Hepatocyte (in vitro differentiated cells): ENCODE measurements around the gene ZMIZ1.

Source experiments
- EZH2 ChIP-seq: fragments of 200-600 bp; sonication (generic); IDR thresholded peaks from 2 replicates; pipeline ENCODE4 v1.6.1; 2016; ENCODE audit warnings: antibody characterized with exemption, mild to moderate bottlenecking, borderline replicate concordance
- TF ChIP-seq, protein P1 (sequence below): fragments of 200-600 bp; sonication (generic); IDR thresholded peaks from 2 replicates; pipeline ENCODE4 v1.5.1; 2016; ENCODE audit warnings: antibody characterized with exemption, mild to moderate bottlenecking; ENCODE audit not compliant: poor library complexity

DNA sequence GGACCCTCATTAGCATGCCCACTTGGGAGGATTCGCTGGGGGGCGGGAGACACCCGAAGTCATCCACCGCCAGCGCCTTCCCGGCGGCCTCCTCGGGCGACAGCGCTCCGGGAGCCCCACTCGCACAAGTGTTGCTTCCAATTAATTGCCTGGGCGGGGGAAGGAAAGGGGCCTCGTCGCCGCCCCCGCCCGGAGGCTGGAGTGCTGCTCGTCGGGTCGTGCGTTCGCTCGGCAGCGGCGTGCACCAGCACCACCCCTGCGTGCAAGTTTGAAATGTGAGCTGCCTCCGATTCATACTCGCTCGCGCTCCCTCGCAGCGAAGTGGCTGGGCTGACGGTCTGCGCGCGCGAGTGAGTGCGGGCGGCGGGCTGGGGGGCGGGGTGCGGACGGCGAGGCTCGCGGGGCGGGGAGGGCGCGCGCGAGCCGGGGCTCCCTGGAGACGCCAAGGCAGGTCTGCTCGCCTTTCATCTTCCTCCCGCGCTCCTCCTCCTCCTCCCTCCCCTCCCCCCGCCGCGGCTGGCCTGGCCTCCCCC is 173.9 kb downstream of the ZMIZ1 start:
- TF ChIP-seq, protein P1, sequence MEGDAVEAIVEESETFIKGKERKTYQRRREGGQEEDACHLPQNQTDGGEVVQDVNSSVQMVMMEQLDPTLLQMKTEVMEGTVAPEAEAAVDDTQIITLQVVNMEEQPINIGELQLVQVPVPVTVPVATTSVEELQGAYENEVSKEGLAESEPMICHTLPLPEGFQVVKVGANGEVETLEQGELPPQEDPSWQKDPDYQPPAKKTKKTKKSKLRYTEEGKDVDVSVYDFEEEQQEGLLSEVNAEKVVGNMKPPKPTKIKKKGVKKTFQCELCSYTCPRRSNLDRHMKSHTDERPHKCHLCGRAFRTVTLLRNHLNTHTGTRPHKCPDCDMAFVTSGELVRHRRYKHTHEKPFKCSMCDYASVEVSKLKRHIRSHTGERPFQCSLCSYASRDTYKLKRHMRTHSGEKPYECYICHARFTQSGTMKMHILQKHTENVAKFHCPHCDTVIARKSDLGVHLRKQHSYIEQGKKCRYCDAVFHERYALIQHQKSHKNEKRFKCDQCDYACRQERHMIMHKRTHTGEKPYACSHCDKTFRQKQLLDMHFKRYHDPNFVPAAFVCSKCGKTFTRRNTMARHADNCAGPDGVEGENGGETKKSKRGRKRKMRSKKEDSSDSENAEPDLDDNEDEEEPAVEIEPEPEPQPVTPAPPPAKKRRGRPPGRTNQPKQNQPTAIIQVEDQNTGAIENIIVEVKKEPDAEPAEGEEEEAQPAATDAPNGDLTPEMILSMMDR, result no peak
- no peak for TF ChIP-seq EZH2
